DND-41 (cell line): Measurements from ENCODE around the gene PRKACA.

Experiments used
- CTCF ChIP-seq: IDR thresholded peaks from 2 replicates; pipeline ENCODE4 v1.5.1; 2012; ENCODE audit warnings: borderline replicate concordance, low read length, moderate library complexity, mild to moderate bottlenecking; ENCODE audit not compliant: poor library complexity, severe bottlenecking; ENCODE audit errors: extremely low read depth
- EZH2 ChIP-seq: IDR thresholded peaks from 3 replicates; pipeline ENCODE4 v1.6.1; 2012; ENCODE audit warnings: borderline replicate concordance, low read depth, mild to moderate bottlenecking, moderate library complexity, low read length, inconsistent platforms; ENCODE audit not compliant: severe bottlenecking

- TF ChIP-seq CTCF, result peak; percentile 47
- TF ChIP-seq EZH2, result no peak
These were observed 30.4 kb upstream of the PRKACA start for GRCh38 chr19:14147797-14148605.
